Fibroblast of mammary gland (primary cell): ENCODE data around the gene TAS1R2.

Source experiments
- DNase-seq: peaks from one replicate; pipeline ENCODE4 v3.0.0-alpha.2; 2010; ENCODE audit warnings: low read depth
- H3K4me3 ChIP-seq: 2 replicates; pipeline ENCODE4 v1.5.1; 2011; ENCODE audit warnings: low read depth, mild to moderate bottlenecking, low read length, moderate library complexity; ENCODE audit not compliant: control insufficient read depth
- CTCF ChIP-seq: conservative IDR thresholded peaks from 2 replicates; pipeline ENCODE4 v1.5.1; 2011; ENCODE audit warnings: low read depth, low read length, inconsistent platforms; ENCODE audit not compliant: control insufficient read depth, insufficient read depth

Gene TAS1R2

DNA sequence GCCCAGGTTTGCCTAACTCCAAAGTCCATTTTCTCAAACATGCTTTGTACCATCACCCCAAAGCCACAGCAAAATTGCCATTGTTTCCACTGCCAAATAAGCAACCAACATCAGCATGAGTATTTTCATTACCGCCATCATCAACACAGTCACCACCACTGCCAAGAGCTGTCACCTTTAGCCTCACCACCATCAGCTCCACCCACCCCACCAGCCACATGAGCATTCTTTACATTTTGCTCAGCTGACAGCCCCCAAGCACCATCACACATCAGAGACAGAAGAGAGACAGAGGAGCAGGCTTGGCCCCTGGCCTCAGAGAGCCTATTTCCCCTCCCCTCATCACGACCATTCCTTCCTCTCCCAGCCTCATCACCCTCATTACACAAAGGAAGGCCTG lies 42.7 kb downstream of the TAS1R2 start:
- TF ChIP-seq CTCF: no peak
- no peak for DNase-seq
- no peak overlapping the region for H3K4me3 ChIP-seq

- DNase-seq: no peak
- TF ChIP-seq CTCF: no peak
These were observed 44.5 kb downstream of the TAS1R2 start for GRCh38 chr1:18814874-18815531.

DNA sequence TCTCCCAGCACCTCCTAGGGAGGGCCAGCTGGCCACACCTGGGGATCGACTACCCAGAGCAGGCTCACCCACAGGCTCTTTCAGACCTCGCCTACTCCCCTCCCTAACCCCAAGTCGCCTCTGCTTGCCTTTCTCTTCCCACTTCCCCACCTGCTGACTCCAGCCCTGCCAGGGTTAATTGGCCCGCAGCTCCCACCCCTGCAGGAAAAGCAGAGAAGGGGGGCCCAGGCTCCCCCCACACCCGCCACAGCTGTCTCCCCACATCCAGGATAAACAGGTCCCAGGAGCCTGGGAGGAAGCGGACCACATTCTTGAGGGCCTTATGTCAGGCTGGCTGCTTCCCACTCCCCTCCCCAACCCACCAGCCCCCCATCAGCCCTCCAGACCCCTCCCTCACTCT lies 45.0 kb downstream of the TAS1R2 start:
- DNase-seq: no peak
- no peak overlapping the region for H3K4me3 ChIP-seq
- no peak for TF ChIP-seq CTCF

More at GRCh38 chr1:18814874-18815531, 44.5 kb downstream of the TAS1R2 start:
- H3K4me3 ChIP-seq: no peak overlapping the region

- no peak for DNase-seq
- H3K4me3 ChIP-seq: no peak overlapping the region
- no peak for TF ChIP-seq CTCF
These were observed 47.0 kb downstream of the TAS1R2 start for GRCh38 chr1:18812453-18812939.

GRCh38 chr1:18811733-18812452 lies 47.6 kb downstream of the TAS1R2 start:
- no peak for TF ChIP-seq CTCF
- DNase-seq: no peak
- no peak overlapping the region for H3K4me3 ChIP-seq

- H3K4me3 ChIP-seq: no peak overlapping the region
- no peak for DNase-seq
- no peak for TF ChIP-seq CTCF
These were observed 49.2 kb downstream of the TAS1R2 start for GRCh38 chr1:18809953-18810899.
